Ectodermal cell (in vitro differentiated cells): ENCODE results near the gene TMEM170A.
"Not testable (repeated sequence)": the region's sequence is repeated elsewhere in the genome, so short reads cannot be mapped to it uniquely, and the experiment has no call there.

Experiments used
- H3K27ac ChIP-seq: 2 replicates; pipeline ENCODE4 v1.7.0; 2013; ENCODE audit warnings: mild to moderate bottlenecking, low read depth, low read length; ENCODE audit not compliant: insufficient read depth, poor library complexity, severe bottlenecking
- H3K27me3 ChIP-seq: 2 replicates; pipeline ENCODE4 v1.7.0; 2013; ENCODE audit warnings: mild to moderate bottlenecking, low read length; ENCODE audit not compliant: insufficient read depth, control insufficient read depth, poor library complexity, severe bottlenecking
- H3K36me3 ChIP-seq: one replicate; pipeline ENCODE4 v1.7.0; 2013; ENCODE audit warnings: low read length; ENCODE audit not compliant: control insufficient read depth, insufficient read depth
- H3K4me1 ChIP-seq: one replicate; pipeline ENCODE4 v1.7.0; 2013; ENCODE audit warnings: low read length; ENCODE audit not compliant: control insufficient read depth, insufficient read depth
- H3K4me3 ChIP-seq: 2 replicates; pipeline ENCODE4 v1.7.0; 2013; ENCODE audit warnings: low read depth, low read length, control low read depth; ENCODE audit not compliant: insufficient read depth
- H3K9me3 ChIP-seq: 2 replicates; pipeline ENCODE4 v1.7.0; 2013; ENCODE audit warnings: mild to moderate bottlenecking, low read length, moderate library complexity; ENCODE audit not compliant: control insufficient read depth
- WGBS, 2 experiments: methylation state at CpG; one replicate each; pipeline ENCODE4 v1.1.7; 2013; ENCODE audit warnings: missing lambda C conversion rate in 2 of 2; 5-methylcytosine and 5-hydroxymethylcytosine counted together

The TMEM170A gene

GRCh38 chr16:75429621-75430403, 34.7 kb downstream of the TMEM170A start:
- WGBS, 2 experiments = 85 to 87% methylated on average over 10 to 11 of the region's 11 CpGs
- Histone ChIP-seq H3K36me3 (no peaks in the 10 kb centered on the region), H3K4me3 (no peak overlapping the region), H3K4me1 (no peaks in the 10 kb centered on the region), H3K9me3 (no peaks in the 10 kb centered on the region), H3K27ac (no peak overlapping the region), H3K27me3 (no peaks in the 10 kb centered on the region)

- H3K9me3 ChIP-seq, H3K36me3 ChIP-seq, H3K4me3 ChIP-seq, H3K27me3 ChIP-seq, H3K27ac ChIP-seq, H3K4me1 ChIP-seq: not testable (repeated sequence)
- 89 to 95% methylated on average over 2 of the region's 2 CpGs for WGBS, 2 experiments
These were observed 38.0 kb downstream of the TMEM170A start for GRCh38 chr16:75426524-75426923.

GRCh38 chr16:75424105-75424762, 40.3 kb downstream of the TMEM170A start:
- H3K4me1 ChIP-seq, H3K4me3 ChIP-seq, H3K27me3 ChIP-seq, H3K27ac ChIP-seq, H3K9me3 ChIP-seq, H3K36me3 ChIP-seq: not testable (repeated sequence)
- WGBS, 2 experiments = 88 to 89% methylated on average over 18 of the region's 18 CpGs

GRCh38 chr16:75423723-75424104, 40.8 kb downstream of the TMEM170A start:
- WGBS, 2 experiments = 69 to 70% methylated on average over 4 of the region's 4 CpGs
- no peak overlapping the region for H3K4me3 ChIP-seq
- no peaks in the 10 kb centered on the region for H3K36me3 ChIP-seq
- peaks cover 9% of the 10 kb centered on the region for H3K4me1 ChIP-seq
- no peak overlapping the region for H3K27ac ChIP-seq
- H3K27me3 ChIP-seq = no peaks in the 10 kb centered on the region
- H3K9me3 ChIP-seq = no peaks in the 10 kb centered on the region

- no peaks in the 10 kb centered on the region for H3K27me3 ChIP-seq
- WGBS, 2 experiments = 88 to 92% methylated on average over 1 of the region's 1 CpG
- H3K4me1 ChIP-seq = peaks cover 9% of the 10 kb centered on the region
- H3K27ac ChIP-seq = no peak overlapping the region
- no peak overlapping the region for H3K4me3 ChIP-seq
- H3K36me3 ChIP-seq = no peaks in the 10 kb centered on the region
- no peaks in the 10 kb centered on the region for H3K9me3 ChIP-seq
These were observed 42.7 kb downstream of the TMEM170A start for GRCh38 chr16:75421820-75422126.

- WGBS, 2 experiments = 45 to 48% methylated on average over 8 of the region's 8 CpGs
- Histone ChIP-seq H3K4me3 (no peak overlapping the region), H3K4me1 (peaks cover 9% of the 10 kb centered on the region), H3K36me3 (no peaks in the 10 kb centered on the region), H3K27ac (peak overlapping the region; percentile 32), H3K9me3 (no peaks in the 10 kb centered on the region), H3K27me3 (no peaks in the 10 kb centered on the region)
These were observed 43.3 kb downstream of the TMEM170A start for GRCh38 chr16:75420987-75421819.

- Histone ChIP-seq H3K4me3 (no peak overlapping the region), H3K9me3 (no peaks in the 10 kb centered on the region), H3K27me3 (no peaks in the 10 kb centered on the region), H3K27ac (no peak overlapping the region), H3K4me1 (peaks cover 17% of the 10 kb centered on the region), H3K36me3 (peaks cover 6% of the 10 kb centered on the region)
- 45 to 92% methylated on average over 1 to 2 of the region's 2 CpGs for WGBS, 2 experiments
These were observed 47.5 kb downstream of the TMEM170A start for GRCh38 chr16:75416904-75417565.

GRCh38 chr16:75415169-75415905, 49.2 kb downstream of the TMEM170A start:
- Histone ChIP-seq H3K27me3 (no peaks in the 10 kb centered on the region), H3K4me3 (no peak overlapping the region), H3K4me1 (peaks cover 9% of the 10 kb centered on the region), H3K9me3 (no peaks in the 10 kb centered on the region), H3K36me3 (peaks cover 17% of the 10 kb centered on the region), H3K27ac (no peak overlapping the region)
- WGBS, 2 experiments = 73 to 79% methylated on average over 4 of the region's 4 CpGs

- Histone ChIP-seq H3K4me3 (no peak overlapping the region), H3K36me3 (peaks cover 23% of the 10 kb centered on the region), H3K4me1 (peaks cover 8% of the 10 kb centered on the region), H3K27me3 (no peaks in the 10 kb centered on the region), H3K9me3 (no peaks in the 10 kb centered on the region), H3K27ac (no peak overlapping the region)
- 100% methylated on average over 2 of the region's 2 CpGs; no CpG with 5 or more reads in 1 of the 2 experiments for WGBS, 2 experiments
These were observed 50.5 kb downstream of the TMEM170A start for GRCh38 chr16:75413951-75414350.
